SK-N-SH treated with all-trans-retinoic acid at 6 μM for 48 hours (cell line): Measurements from ENCODE around the gene CAV2.

Experiments
- ZFP30 ChIP-seq: fragments of 450-650 bp; formaldehyde crosslinking; IDR thresholded peaks from 2 replicates; pipeline ENCODE4 v1.5.0; 2022; ENCODE audit warnings: mild to moderate bottlenecking, moderate library complexity
- ZNF565 ChIP-seq: fragments of 450-650 bp; formaldehyde crosslinking; conservative IDR thresholded peaks from 2 replicates; pipeline ENCODE4 v1.5.0; 2020; ENCODE audit warnings: low read depth, mild to moderate bottlenecking, moderate library complexity

DNA sequence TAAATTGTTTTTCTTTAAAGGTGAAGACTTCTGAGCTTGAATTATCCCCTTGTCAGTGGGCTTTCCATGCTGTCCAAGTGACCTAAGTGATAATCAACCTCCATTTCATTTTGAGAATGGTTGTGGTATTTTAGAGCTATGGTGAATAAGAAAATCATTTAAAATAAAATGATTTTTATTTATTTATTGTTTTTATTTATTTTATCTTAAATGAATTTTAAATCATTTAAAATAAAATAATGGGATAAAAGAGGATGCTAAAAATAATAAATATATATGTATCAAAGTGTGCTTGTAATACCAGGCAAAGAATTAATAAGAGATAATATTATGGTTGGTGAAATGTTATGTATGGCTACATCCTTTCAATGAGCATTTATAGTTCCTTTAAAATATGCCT lies 49.8 kb downstream of the CAV2 start:
- TF ChIP-seq ZNF565, result no peak
- no peak for TF ChIP-seq ZFP30
